Heart left ventricle (tissue), 16 donors: ENCODE results near the gene DGUOK. TPM values are rescaled to one million over a fixed set of nuclear protein-coding genes. Genes with fewer than 3 reads are reported as not detected.
A peak's percentile ranks its signal among the peaks of the same experiment; 100 is the strongest.

Source experiments
- ATAC-seq, 4 donors: fragments of 200-7000 bp; cut with Tn5 transposase; one replicate each; pipeline ENCODE4 v1.9.1; 2020 to 2022; ENCODE audit warnings: moderate library complexity in 4 of 4, mild to moderate bottlenecking in 3 of 4, moderate number of reproducible peaks in 1 of 4
- DNase-seq, 5 donors: peaks; one replicate each; pipeline ENCODE4 v3.0.0-alpha.2; 2020
- H3K27ac ChIP-seq, 12 donors: fragments of 200-600 bp; sonication (generic) in 4 of 12; one replicate each; pipeline versions ENCODE4 v1.5.0 to v1.8.0; 2016 to 2022; ENCODE audit warnings: mild to moderate bottlenecking in 2 of 12
- H3K27me3 ChIP-seq, 9 donors: fragments of 200-600 bp; sonication (generic) in 2 of 9; one replicate each; pipeline versions ENCODE4 v1.5.1 to v1.8.0; 2016 to 2022; ENCODE audit warnings: mild to moderate bottlenecking in 3 of 9
- H3K36me3 ChIP-seq, 9 donors: fragments of 200-600 bp; sonication (generic) in 2 of 9; one replicate each; pipeline versions ENCODE4 v1.5.0 to v1.8.0; 2018 to 2022; ENCODE audit warnings: mild to moderate bottlenecking in 2 of 9
- H3K4me1 ChIP-seq, 12 donors: fragments of 200-600 bp; sonication (generic) in 4 of 12; one replicate each; pipeline versions ENCODE4 v1.5.0 to v1.8.0; 2016 to 2022; ENCODE audit warnings: mild to moderate bottlenecking in 3 of 12
- H3K4me3 ChIP-seq, 12 donors: fragments of 200-600 bp; sonication (generic) in 4 of 12; one replicate each; pipeline versions ENCODE4 v1.5.0 to v1.8.0; 2017 to 2022; ENCODE audit warnings: mild to moderate bottlenecking in 9 of 12, moderate library complexity in 4 of 12
- H3K9me3 ChIP-seq, 12 donors: fragments of 200-600 bp; sonication (generic) in 4 of 12; one replicate each; pipeline versions ENCODE4 v1.5.0 to v1.8.0; 2016 to 2022; ENCODE audit warnings: mild to moderate bottlenecking in 1 of 12
- CTCF ChIP-seq, 12 donors: fragments of 200-600 bp; sonication (generic) in 4 of 12; IDR thresholded peaks; one replicate each; pipeline versions ENCODE4 v1.5.0 to v1.8.0; 2018 to 2022; ENCODE audit warnings: antibody characterized with exemption in 12 of 12, mild to moderate bottlenecking in 5 of 12
- POLR2A ChIP-seq, 2 donors: fragments of 450-650 bp; IDR thresholded peaks; one replicate each; pipeline ENCODE4 v1.6.1; 2017; ENCODE audit warnings: antibody characterized with exemption in 2 of 2, mild to moderate bottlenecking in 2 of 2, moderate library complexity in 2 of 2
- WGBS, 4 donors: extraction: QIAGEN DNeasy Blood & Tissue Kit in 2 of 4; methylation state at CpG; one replicate each; pipeline versions ENCODE4 v1.1.5 to v1.1.7; 2013 to 2018; 5-methylcytosine and 5-hydroxymethylcytosine counted together
- intact Hi-C, 10 donors: fragments of 100-400 bp; cut with DNase I; formaldehyde crosslinking; loops; one replicate each; pipeline versions ENCODE4 v1.11.1 to v1.14.2; 2022
- polyA plus RNA-seq, 2 donors: library from polyadenylated mRNA; stranded (reverse); fragments of 200-250 nt; gene quantifications; one replicate each; pipeline ENCODE4 v1.2.3, GENCODE V29; 2013
- total RNA-seq, 9 donors: library from RNA; depleted of rRNA in 2 of 9; stranded (reverse); fragments of >200 nt in 2 of 9; fragmentation: NEBNext Ultra II Directional in 3 of 9; extraction: Animal tissue kit (Norgen Biotek cat#: 25700) in 3 of 9; gene quantifications; one replicate each; pipeline versions ENCODE4 v1.1.0 to v1.2.4, GENCODE V29; 2016 to 2023
- donor health status: ischemic (EF 13 %, LVEDD 7.1; RV severe dilation, severe dysfunction).
- donor health status: healthy with polysubstance abuse.
- donor health status: DM: no; HTN: yes; CAD: no.
- donor health status: DM: no; HTN: no; CAD: no.
- donor health status: ischemic (EF 25% LVEDD 6.9; RV normal size, moderate dysfunction).
- donor health status: ischemic (EF 25% LVEDD 5.7; RV mildly dilated, moderate dysfunction).
- donor health status: healthy.
- donor health status: DM: yes; HTN: yes; CAD: no.
- donor health status: ischemic (EF 35%, LVEDD 5.7; RV mildly dilated, moderate dysfunction).
- donor health status: nonischemic (EF 11% LVEDD 7.7; RV severe dilation, severe dysfunction).
- donor health status: DM: yes; HTN: yes; CAD: no.
- donor health status: PGD.
- donor health status: ischemic (EF 29% LVEDD 5.4; RV normal size, mild dysfunction).
- donor health status: nonischemic (EF 23%, LVEDD 6.1; RV moderate dilation, normal function).

The DGUOK gene
- total and polyA plus RNA-seq, 11 donors, result 22.6 to 49.2 (median 26.1) TPM

DNA sequence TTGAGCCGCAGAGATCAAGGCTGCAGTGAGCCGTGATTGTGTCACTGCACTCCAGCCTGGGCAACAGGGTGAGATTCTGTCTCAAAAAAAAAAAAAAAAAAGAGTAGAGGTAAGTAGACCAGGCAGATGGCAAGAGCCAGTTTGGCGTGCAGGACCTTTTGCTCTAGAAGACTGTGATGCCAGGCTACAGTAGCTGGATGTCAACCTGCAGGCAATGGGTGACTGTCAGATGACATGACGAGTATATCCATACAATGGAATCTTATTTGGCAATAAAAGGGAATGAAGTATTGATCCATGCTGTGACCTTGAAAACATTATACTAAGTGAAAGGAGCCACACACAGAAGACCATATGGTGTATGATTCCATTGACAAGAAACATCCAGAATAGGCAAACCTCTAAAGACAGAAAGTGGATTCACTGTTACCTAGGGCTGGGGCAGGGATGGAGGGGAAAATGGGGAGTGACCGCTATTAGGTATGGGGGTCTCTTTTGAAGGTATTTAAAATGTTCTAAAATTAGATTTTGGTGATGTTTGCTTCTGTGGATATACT is 11.2 kb upstream of the DGUOK start:
- Histone ChIP-seq H3K36me3 (no peaks in the 10 kb centered on the region), H3K27me3 (peaks cover 0 to 14% (median 0%) of the 10 kb centered on the region in 9 donors), H3K4me3 (no peak overlapping the region), H3K9me3 (no peaks in the 10 kb centered on the region), H3K4me1 (no peaks in the 10 kb centered on the region), H3K27ac (peak overlapping the region in 1 of 12 donors; percentile 53)
- no peak for TF ChIP-seq POLR2A (IDR thresholded peaks at IDR 0.05)
- TF ChIP-seq CTCF (IDR thresholded peaks at IDR 0.05), result no peak
- intact Hi-C loops, result no loop called here
- WGBS, 4 donors, result 89 to 94% (median 92%) methylated on average over 5 of the region's 5 CpGs
- DNase-seq (no peak), ATAC-seq (no peak)

- Histone ChIP-seq H3K4me3 (no peak overlapping the region), H3K36me3 (no peaks in the 10 kb centered on the region), H3K4me1 (no peaks in the 10 kb centered on the region), H3K27me3 (peaks cover 0 to 17% (median 0%) of the 10 kb centered on the region in 9 donors), H3K9me3 (no peaks in the 10 kb centered on the region), H3K27ac (peak overlapping the region in 1 of 12 donors; percentile 45)
- ATAC-seq (no peak), DNase-seq (no peak)
- TF ChIP-seq POLR2A (IDR thresholded peaks at IDR 0.05), result no peak
- no peak for TF ChIP-seq CTCF (IDR thresholded peaks at IDR 0.05)
- intact Hi-C loops, result no loop called here
- 41 to 77% (median 46%) methylated on average over 2 of the region's 2 CpGs for WGBS, 4 donors
Measured at GRCh38 chr2:73916666-73917065, 10.0 kb upstream of the DGUOK start.

- TF ChIP-seq CTCF (IDR thresholded peaks at IDR 0.05), result no peak
- TF ChIP-seq POLR2A (IDR thresholded peaks at IDR 0.05), result no peak
- intact Hi-C loops, result no loop called here
- 43 to 91% (median 47%) methylated on average over 2 of the region's 2 CpGs for WGBS, 4 donors
Measured at GRCh38 chr2:73917296-73917695, 9.4 kb upstream of the DGUOK start.

DNA sequence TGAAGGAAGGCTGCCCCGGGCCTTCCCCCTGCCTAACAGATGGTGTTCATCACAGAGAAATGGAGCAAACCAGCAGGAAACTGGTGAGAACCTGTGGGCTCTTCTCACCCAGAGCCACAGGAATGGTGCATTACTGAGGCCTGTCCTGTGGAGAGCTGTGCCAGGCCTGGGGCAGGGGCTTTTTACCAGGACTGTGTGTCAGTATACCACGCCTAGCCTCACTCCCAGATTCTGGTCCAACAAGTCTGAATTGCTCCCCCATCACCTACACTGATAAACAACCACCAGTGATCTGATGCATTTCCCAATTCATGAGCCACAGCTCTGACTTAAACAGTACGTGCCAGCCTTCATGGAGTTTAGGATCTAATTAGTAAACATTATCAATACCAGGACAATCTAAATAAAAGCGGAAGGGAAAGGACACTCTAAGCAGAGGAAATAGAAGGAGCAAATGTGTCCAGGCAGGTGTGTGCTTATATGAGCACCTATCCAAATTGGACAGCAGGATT is 8.9 kb upstream of the DGUOK start:
- Histone ChIP-seq H3K27ac (peak overlapping the region in 1 of 12 donors; percentile 45), H3K27me3 (peaks cover 0 to 18% (median 0%) of the 10 kb centered on the region in 9 donors), H3K36me3 (no peaks in the 10 kb centered on the region), H3K4me3 (no peak overlapping the region), H3K9me3 (no peaks in the 10 kb centered on the region), H3K4me1 (no peaks in the 10 kb centered on the region)
- intact Hi-C loops, result no loop called here
- 74 to 82% (median 77%) methylated on average over 3 to 4 of the region's 4 CpGs for WGBS, 4 donors
- DNase-seq (no peak), ATAC-seq (no peak)
- TF ChIP-seq POLR2A (IDR thresholded peaks at IDR 0.05) (no peak), CTCF (IDR thresholded peaks at IDR 0.05) (no peak)

More at GRCh38 chr2:73917296-73917695, 9.4 kb upstream of the DGUOK start:
- Histone ChIP-seq H3K27me3 (peaks cover 0 to 18% (median 0%) of the 10 kb centered on the region in 9 donors), H3K9me3 (no peaks in the 10 kb centered on the region), H3K36me3 (no peaks in the 10 kb centered on the region), H3K27ac (peak overlapping the region in 1 of 12 donors; percentile 45), H3K4me3 (no peak overlapping the region), H3K4me1 (no peaks in the 10 kb centered on the region)
- ATAC-seq (no peak), DNase-seq (no peak)
